NT2/D1 (cell line): ENCODE data around the gene SDK1.

Experiments used
- DNase-seq: peaks from one replicate; pipeline ENCODE4 v3.0.0-alpha.2; 2011; ENCODE audit warnings: low read depth, low spot score
- H3K27me3 ChIP-seq: 2 replicates; pipeline ENCODE4 v1.6.0; 2011; ENCODE audit warnings: mild to moderate bottlenecking; ENCODE audit not compliant: insufficient read length, insufficient read depth
- H3K36me3 ChIP-seq: 2 replicates; pipeline ENCODE4 v1.6.1; 2011; ENCODE audit warnings: mild to moderate bottlenecking, low read length, mixed read lengths; ENCODE audit not compliant: insufficient read depth, insufficient read length
- H3K4me1 ChIP-seq: 2 replicates; pipeline ENCODE4 v1.5.1; 2011; ENCODE audit not compliant: insufficient read depth, insufficient read length
- H3K4me3 ChIP-seq: 2 replicates; pipeline ENCODE4 v1.5.1; 2011; ENCODE audit warnings: low read depth; ENCODE audit not compliant: insufficient read length
- H3K9ac ChIP-seq: 2 replicates; pipeline ENCODE4 v1.6.0; 2011; ENCODE audit warnings: low read depth; ENCODE audit not compliant: insufficient read length
- H3K9me3 ChIP-seq: 2 replicates; pipeline ENCODE4 v1.5.1; 2011; ENCODE audit warnings: mild to moderate bottlenecking, low read length; ENCODE audit not compliant: insufficient read depth
- SUZ12 ChIP-seq: IDR thresholded peaks from 2 replicates; pipeline ENCODE4 v1.6.1; 2011; ENCODE audit not compliant: insufficient read length, insufficient read depth; ENCODE audit errors: extremely low read depth
- YY1 ChIP-seq: IDR thresholded peaks from 2 replicates; pipeline ENCODE4 v1.6.1; 2011; ENCODE audit not compliant: insufficient read length, insufficient read depth
- ZNF274 ChIP-seq: IDR thresholded peaks from 2 replicates; pipeline ENCODE4 v1.6.1; 2011; ENCODE audit warnings: mild to moderate bottlenecking, low read depth, low read length

SDK1 gene

GRCh38 chr7:4167385-4167910 is 866.4 kb downstream of the SDK1 start:
- H3K4me1 ChIP-seq, result peaks cover 19% of the 10 kb centered on the region
- no peaks in the 10 kb centered on the region for H3K9me3 ChIP-seq
- no peaks in the 10 kb centered on the region for H3K36me3 ChIP-seq
- no peak for DNase-seq
- no peak for TF ChIP-seq SUZ12
- no peak for TF ChIP-seq ZNF274
- TF ChIP-seq YY1, result no peak
- no peak overlapping the region for H3K4me3 ChIP-seq
- no peak overlapping the region for H3K9ac ChIP-seq
- H3K27me3 ChIP-seq, result no peaks in the 10 kb centered on the region

DNA sequence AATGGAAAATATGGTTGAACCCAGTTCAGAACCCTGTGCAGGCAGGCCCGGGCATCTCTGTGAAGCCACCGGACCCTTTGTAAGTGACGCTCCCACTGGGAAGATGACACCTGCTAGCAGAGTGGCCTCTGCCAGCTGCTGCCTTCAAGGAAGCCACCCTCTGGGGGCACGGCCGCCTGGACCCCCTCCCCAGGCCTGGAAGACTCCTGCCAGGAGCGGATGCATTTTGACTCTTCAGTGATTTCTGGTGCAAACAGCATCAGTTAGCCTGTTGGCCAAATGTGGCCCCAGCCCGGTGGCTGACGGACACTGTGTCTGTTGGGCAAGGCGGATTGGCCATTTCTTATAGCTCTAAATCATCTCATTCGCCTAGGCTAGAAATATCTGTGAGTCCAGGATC is 867.0 kb downstream of the SDK1 start:
- TF ChIP-seq SUZ12, result no peak
- TF ChIP-seq ZNF274, result no peak
- TF ChIP-seq YY1, result no peak
- H3K27me3 ChIP-seq, result no peaks in the 10 kb centered on the region
- H3K9me3 ChIP-seq, result no peaks in the 10 kb centered on the region
- no peaks in the 10 kb centered on the region for H3K36me3 ChIP-seq
- H3K4me3 ChIP-seq, result no peak overlapping the region
- DNase-seq, result no peak
- no peak overlapping the region for H3K9ac ChIP-seq
- peaks cover 19% of the 10 kb centered on the region for H3K4me1 ChIP-seq

DNA sequence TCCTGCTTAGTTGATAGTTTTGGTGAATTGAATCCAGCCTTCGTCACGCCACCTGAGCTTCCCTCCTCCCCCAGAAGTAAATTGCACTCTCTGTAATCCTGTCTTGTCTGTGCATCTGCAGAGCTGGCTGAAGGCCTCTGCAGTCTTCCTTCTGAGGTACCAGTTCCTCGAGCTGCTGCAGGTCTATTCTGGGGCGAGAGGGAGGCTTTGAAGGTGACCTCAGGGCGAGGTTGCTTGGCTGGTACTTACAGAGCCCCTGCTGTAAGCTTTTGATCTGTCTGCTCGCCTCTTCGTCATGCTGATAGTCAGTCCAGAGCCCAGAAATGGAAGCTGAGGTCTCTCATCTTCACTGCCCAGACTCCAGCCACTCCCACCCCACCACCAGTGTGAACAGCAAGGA is 867.5 kb downstream of the SDK1 start:
- TF ChIP-seq ZNF274 (no peak), SUZ12 (no peak), YY1 (no peak)
- Histone ChIP-seq H3K36me3 (no peaks in the 10 kb centered on the region), H3K4me3 (no peak overlapping the region), H3K4me1 (peaks cover 19% of the 10 kb centered on the region), H3K9ac (no peak overlapping the region), H3K27me3 (no peaks in the 10 kb centered on the region), H3K9me3 (no peaks in the 10 kb centered on the region)
- no peak for DNase-seq

- Histone ChIP-seq H3K4me1 (peaks cover 19% of the 10 kb centered on the region), H3K9me3 (no peaks in the 10 kb centered on the region), H3K36me3 (no peaks in the 10 kb centered on the region), H3K4me3 (no peak overlapping the region), H3K27me3 (no peaks in the 10 kb centered on the region), H3K9ac (no peak overlapping the region)
- no peak for DNase-seq
- TF ChIP-seq YY1, result no peak
- no peak for TF ChIP-seq SUZ12
- no peak for TF ChIP-seq ZNF274
These were observed 868.4 kb downstream of the SDK1 start for GRCh38 chr7:4169455-4169854.

- no peak overlapping the region for H3K4me3 ChIP-seq
- no peaks in the 10 kb centered on the region for H3K9me3 ChIP-seq
- H3K4me1 ChIP-seq, result peaks cover 19% of the 10 kb centered on the region
- no peaks in the 10 kb centered on the region for H3K36me3 ChIP-seq
- no peaks in the 10 kb centered on the region for H3K27me3 ChIP-seq
- no peak overlapping the region for H3K9ac ChIP-seq
- no peak for TF ChIP-seq ZNF274
- TF ChIP-seq SUZ12, result no peak
- TF ChIP-seq YY1, result no peak
- DNase-seq, result no peak
These were observed 870.1 kb downstream of the SDK1 start for GRCh38 chr7:4170997-4171786.

DNA sequence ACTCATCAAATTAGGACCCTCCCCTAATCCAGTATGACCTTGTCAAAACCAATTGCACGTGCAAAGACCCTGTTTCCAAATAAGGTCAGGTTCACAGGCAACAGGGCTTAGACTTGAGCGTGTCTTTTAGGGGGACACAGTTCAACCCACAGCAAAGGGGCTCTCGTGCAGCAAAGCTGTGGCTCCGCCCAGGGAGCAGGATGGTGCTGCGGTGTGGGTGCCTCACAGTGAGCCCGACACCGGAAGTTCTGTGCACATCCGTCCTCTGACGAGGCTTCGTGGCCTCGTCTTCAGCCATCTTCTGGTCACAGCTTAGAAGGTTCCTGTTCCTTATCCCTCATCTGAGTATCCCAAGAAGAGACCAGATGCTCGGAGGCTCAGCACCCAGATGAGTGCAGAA is 871.8 kb downstream of the SDK1 start:
- no peak overlapping the region for H3K9ac ChIP-seq
- DNase-seq, result no peak
- H3K9me3 ChIP-seq, result 0 out of 2 replicates have a peak, but pooled peaks cover 4% of the 10 kb centered on the region
- no peaks in the 10 kb centered on the region for H3K27me3 ChIP-seq
- TF ChIP-seq SUZ12, result no peak
- TF ChIP-seq YY1, result no peak
- TF ChIP-seq ZNF274, result no peak
- no peaks in the 10 kb centered on the region for H3K36me3 ChIP-seq
- H3K4me1 ChIP-seq, result peaks cover 10% of the 10 kb centered on the region
- no peak overlapping the region for H3K4me3 ChIP-seq

GRCh38 chr7:4173615-4174014 is 872.6 kb downstream of the SDK1 start:
- Histone ChIP-seq H3K9ac (no peak overlapping the region), H3K36me3 (no peaks in the 10 kb centered on the region), H3K4me3 (no peak overlapping the region), H3K27me3 (no peaks in the 10 kb centered on the region), H3K4me1 (peaks cover 5% of the 10 kb centered on the region), H3K9me3 (0 out of 2 replicates have a peak, but pooled peaks cover 7% of the 10 kb centered on the region)
- no peak for DNase-seq
- TF ChIP-seq YY1, result no peak
- no peak for TF ChIP-seq SUZ12
- TF ChIP-seq ZNF274, result no peak
